T47D (cell line): ENCODE data around the gene CRTAP.
"Not testable (repeated sequence)": the region's sequence is repeated elsewhere in the genome, so short reads cannot be mapped to it uniquely, and the experiment has no call there.

Experiments
- DNase-seq, 2 experiments: peaks; one replicate each; pipeline versions ENCODE4 v3.0.0 to v3.0.0-alpha.2; 2011 to 2012; ENCODE audit warnings: low read depth in 1 of 2, low spot score in 1 of 2
- JUND ChIP-seq: IDR thresholded peaks from 2 replicates; pipeline ENCODE4 v1.6.1; 2012; ENCODE audit warnings: low read depth
- in situ Hi-C: cut with HindIII; loops from 2 replicates; pipeline ENCODE4 v1.10.0; 2016; ENCODE audit warnings: low sequenced_read_pairs, low pct_unique_long_range_greater_than_20kb

CRTAP gene

DNA sequence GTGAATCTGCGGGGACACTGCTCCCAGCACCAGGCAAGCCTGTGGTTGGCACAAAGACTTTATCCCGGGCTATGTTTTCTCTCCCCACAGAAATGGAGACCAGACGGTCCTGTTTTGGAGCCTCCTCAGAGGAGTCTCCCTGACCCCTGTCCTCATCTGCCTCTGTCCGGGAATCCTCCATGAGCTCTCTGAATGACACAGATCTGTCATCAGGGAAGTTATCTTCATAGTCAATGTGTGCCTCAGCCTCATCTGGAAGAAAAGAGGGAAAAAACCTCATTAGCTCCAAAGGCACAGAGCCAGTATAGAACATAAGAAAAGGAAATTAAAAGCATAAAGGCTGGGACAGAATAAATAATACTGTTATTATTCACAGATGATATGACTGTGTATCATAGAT, 40.0 kb downstream of the CRTAP start:
- in situ Hi-C loops = no loop called here
- TF ChIP-seq JUND = no peak
- no peak for DNase-seq

DNA sequence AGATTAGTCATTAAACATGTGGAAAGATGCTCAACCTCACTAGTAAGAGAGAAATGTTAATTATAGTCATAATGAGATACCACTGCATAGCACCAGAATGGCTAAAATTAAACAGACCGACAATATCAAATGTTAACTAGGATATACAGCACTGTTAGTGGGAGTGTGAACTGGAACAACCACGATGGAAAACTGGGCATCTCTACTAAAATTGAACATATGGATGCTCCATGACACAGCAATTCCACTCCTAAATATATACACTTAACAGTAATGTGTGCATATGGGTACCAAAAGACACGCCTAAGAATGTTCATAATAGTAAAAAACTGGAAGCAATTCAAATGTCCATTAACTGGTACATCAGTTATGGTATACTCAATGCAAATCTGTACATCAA, 41.5 kb downstream of the CRTAP start:
- TF ChIP-seq JUND = no peak
- DNase-seq = no peak
- in situ Hi-C loops = no loop called here

DNA sequence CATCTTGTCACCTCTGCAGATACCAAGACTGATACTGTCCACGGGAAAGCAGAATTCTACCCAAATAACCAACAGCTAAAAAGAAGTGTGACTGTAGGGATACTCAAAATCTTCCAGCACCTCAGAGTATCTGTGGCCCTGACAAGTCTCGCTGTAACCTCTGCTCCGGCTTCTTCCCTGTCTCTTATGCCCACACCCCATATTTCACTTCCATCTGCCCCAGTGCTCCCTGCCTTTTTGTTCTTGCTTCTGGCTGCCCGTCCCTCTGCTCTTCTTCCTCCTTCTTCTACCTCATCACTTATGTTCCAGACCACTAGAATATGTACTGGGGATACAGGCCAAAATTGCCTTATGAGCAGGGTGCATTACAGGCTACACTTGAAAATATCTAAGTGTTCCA, 45.4 kb downstream of the CRTAP start:
- no peak for TF ChIP-seq JUND
- in situ Hi-C loops = no loop called here

DNA sequence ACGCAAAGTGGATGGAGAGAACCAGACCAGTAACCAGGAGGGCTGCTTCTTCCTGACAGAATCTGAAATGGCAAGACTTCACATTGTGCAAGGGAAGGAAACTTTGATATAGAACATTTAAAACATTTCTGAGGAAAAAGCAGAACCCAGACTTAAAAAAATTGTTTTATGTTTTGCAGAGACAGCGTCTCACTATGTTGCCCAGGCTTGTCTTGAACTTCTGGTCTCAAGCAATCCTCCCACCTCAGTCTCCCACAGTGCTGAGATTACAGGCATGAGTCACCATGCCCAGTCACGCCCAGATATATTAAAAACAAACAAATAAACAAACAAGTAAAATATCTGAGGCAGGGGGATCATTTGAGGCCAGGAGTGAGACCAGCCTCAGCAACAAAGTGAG, 46.2 kb downstream of the CRTAP start:
- in situ Hi-C loops = no loop called here
- TF ChIP-seq JUND = no peak
- DNase-seq = no peak

More for the DNA sequence above, 45.4 kb downstream of the CRTAP start:
- DNase-seq = no peak

DNA sequence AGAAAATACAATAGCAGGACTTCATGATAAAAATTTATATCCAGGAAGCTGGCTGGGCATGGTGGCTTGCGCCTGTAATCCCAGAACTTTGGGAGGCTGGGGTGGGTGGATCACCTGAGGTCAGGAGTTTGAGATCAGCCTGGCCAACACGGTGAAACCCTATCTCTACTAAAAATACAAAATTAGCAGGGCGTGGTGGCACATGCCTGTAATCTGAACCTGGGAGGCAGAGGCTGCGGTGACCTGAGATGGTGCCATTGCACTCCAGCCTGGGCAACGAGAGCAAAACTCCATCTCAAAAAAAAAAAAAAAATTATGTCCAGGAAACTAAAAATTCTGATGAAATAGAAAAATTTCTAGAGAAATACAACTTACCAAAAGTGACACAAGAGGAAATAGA, 48.8 kb downstream of the CRTAP start:
- DNase-seq, in situ Hi-C loops: not testable (repeated sequence)

DNA sequence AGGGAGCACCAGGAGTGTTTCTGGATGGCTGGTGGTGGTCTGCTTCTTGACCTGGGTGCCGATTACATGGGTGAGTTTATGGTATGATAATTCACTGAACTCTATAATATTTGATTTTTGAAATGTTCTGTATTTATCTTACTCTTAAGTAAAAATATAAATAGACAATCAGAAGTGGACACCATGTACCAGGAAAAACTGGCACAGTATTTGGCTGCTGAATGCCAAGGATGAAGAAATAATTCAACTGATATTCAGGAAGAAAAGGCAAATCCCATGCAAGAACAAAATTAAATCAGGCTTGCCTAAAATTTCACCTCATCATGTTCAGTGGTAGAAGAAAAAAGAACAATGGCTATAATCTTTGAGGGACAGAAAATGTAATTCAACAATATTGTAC, 51.6 kb downstream of the CRTAP start:
- TF ChIP-seq JUND = no peak
- no peak for DNase-seq
- in situ Hi-C loops = no loop called here

DNA sequence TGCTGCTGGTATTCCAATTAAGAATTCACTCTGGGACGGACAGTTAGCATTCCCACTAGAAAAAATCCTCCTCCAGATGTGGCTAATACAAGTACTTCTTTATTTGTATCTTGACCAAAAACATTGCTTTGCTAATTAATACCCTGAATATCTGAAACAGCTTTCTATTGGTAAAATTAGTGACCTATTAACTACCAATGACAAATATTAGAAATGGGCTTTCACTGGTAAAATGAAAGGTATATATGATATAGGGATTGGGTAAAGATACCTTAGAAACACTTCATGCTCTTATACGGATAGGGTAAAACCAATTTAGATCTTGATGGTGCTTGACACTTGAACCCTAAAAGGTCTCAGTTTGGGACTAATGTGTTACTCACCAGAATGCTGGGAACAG, 52.3 kb downstream of the CRTAP start:
- no peak for TF ChIP-seq JUND
- in situ Hi-C loops = no loop called here
- DNase-seq = no peak

DNA sequence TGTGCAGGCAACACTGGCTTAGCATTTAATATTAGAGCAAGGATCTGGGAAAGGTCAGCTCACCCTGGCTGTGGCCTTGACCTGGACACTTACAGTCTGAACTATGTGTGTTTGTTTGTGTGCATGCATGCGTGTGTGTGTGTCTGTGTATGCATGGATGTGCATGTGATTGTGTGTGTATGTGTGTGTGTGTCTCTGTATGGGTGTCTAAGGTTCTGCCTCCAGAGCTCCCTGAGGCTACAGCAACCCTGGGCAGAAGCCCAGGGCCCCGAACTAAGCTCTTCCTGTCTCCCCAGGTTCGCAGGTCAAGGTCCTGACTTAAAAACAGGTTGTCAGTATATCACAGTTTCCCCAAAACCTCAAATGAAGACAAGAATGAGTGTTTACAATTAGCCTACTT, 53.5 kb downstream of the CRTAP start:
- TF ChIP-seq JUND = no peak
- in situ Hi-C loops = no loop called here

DNA sequence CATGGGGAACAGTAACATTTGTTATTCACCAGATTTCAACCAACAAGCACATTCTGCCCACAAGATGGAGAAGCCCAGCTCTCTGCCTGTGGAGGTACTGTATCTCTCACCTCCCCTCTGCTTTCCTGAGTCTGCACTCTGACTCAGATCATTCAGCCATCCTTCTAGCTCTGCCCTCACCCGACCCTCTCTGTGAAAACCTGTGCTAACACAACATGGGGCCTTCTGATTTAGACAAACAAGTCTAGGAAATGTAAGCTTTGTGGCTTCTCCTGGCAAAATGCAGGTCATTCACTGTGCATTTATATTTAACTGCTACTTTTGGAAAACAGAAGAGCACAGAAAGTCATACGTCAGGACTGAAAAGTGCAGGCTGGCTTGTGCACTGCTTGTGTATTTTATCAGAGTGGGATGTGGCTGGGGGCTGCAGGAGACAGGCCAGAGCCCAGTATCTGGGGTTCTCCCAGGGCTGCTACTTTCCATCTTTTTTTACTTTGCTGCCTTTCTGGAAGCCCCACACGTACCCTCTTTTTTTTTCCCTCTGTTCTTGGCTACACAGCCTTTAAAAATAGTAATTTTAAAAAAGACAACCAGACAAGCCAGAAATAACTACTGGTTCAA, 54.0 kb downstream of the CRTAP start:
- TF ChIP-seq JUND = no peak
- in situ Hi-C loops = no loop called here
- no peak for DNase-seq

More for the DNA sequence above, 53.5 kb downstream of the CRTAP start:
- DNase-seq = no peak

DNA sequence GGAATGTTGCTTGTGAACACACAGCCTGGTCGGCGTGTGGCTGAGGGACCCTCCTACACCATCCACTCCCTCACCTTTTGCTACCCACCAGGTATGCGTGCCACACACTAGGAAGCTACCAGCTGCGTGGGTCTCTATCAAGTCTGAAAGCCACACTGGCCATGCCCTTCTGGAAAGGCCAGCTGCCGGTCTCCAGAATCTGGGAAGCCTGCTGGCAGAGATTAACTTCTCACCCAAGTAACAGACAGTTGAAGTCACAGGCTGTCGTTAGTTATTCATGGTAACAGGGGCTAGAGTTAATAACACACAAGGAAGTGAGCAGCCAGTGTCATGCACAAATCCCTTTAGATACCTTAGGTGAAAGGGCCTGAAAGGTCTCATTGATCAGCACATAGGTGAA, 56.7 kb downstream of the CRTAP start:
- TF ChIP-seq JUND = no peak
- in situ Hi-C loops = no loop called here
- no peak for DNase-seq

DNA sequence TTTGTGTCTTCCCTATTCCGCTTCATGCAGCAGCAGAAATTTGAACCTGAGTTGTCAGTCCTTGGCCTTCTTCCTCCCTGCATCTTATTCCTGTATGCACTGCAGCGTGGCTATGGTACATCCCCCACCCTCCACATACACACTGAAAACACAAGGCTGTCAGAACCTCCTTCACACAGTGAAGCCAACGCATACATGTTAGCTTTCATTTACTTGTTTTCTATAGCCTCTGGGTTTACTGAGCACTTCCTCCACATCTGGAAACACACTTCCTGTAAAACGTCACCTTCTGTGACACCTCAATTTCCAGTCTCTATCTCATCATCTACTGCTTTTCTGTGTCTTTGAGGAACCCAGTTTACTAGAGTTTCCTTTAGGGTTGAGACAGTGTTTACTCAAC, 57.8 kb downstream of the CRTAP start:
- no peak for TF ChIP-seq JUND
- no peak for DNase-seq
- in situ Hi-C loops = no loop called here

DNA sequence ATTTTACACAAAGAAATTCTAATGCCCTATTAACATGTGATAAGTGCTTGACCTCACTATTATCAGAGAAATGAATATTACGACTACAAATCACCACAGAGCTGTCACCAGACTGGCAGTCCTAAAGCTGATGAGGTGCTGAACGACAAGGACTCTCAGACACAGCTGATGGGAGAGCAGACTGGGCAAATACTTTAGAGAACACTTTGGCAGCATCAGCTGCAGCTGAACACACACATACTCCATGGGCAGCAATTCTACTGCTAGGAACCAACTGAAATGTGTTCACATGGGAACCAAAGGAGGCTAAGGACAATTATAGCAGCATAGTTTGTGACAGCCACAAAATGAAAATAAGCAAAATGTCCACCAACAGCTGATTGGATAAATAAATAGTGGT, 59.3 kb downstream of the CRTAP start:
- no peak for DNase-seq
- no peak for TF ChIP-seq JUND
- in situ Hi-C loops = no loop called here

DNA sequence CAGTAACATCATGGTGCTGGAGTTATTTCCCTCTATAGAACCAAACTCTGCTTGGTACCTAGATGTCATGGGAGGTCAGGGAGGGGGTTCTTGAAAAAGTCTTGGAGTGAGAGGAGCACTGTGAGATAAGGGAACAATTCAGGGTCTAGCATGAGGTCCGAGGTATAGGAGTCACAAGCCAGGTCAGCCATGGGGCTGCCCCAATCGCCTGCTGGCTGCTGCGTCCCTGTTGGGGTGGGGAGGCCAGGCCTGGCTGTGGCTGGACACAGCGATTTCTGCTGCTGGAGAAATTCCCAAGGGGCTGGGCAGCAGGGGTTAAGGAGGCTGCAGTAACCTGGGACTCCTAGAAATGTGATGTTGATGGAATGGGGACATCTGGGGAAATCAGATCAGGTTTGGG, 59.9 kb downstream of the CRTAP start:
- DNase-seq = no peak
- TF ChIP-seq JUND = no peak
- in situ Hi-C loops = no loop called here

DNA sequence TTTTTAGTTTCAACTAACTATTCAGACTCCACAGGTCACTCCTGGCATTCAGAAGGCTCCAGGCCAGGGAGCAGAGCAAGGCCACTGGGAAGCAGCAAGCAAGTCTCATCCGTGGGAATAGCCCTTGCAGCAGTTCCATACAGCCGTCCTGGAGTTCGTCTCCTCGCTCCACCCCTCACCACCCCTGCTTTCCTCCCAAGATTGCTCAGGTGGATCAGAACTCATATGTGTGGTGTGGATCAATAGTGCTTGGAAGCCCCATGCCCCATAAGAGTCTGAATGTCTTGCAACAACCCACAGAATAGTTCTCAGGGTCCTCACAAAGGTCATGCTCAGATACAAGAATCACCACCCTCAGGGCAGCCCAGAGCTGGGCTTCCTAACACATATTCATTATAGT, 60.3 kb downstream of the CRTAP start:
- in situ Hi-C loops = no loop called here
- no peak for DNase-seq
- TF ChIP-seq JUND = no peak
